HG02884 (cell line): ENCODE measurements around the gene IGSF10.

Source experiments
- ATAC-seq: cut with Tn5 transposase; IDR thresholded peaks from one replicate; pipeline ENCODE4 v1.9.1; 2021; ENCODE audit warnings: mild to moderate bottlenecking, moderate library complexity; ENCODE audit not compliant: unreplicated experiment

Gene IGSF10

DNA sequence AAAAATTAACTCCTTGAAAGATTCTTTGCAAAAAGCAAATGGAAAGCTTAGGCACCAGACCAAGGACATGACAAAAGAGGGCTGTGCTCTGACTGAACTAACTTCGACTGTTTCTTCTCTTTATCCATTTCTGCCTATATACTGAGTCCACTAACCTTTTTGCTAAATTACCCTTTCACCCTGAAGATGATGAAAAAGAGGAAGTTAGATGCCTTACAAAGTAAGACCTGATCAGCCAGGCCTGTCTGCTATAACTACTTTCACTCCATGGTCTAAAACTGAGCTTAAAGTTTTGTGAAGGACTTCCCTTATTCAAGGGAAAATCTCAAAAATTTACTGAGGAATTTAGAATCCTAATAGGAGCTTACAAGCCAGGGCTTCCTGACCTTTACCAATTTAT is 6.2 kb upstream of the IGSF10 start:
- ATAC-seq: no peak

DNA sequence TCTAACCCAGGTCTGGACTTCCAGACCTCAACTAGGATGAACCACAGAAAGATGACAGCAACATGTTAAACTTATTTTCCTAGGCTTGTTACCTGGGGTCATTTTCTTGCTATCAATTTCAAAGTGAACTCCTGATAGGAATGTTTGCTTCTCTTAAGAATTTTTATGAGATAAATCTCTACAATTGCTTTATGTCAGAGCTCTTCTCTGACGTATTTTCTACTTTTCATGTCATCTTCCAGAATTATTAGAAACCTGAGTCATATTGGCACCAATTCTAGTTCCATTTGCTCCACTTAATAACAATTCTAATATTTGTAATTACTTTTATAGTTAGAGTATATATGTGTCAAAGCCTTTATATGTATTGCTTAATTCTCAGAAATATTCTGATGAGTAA is 2.1 kb upstream of the IGSF10 start:
- ATAC-seq: no peak

DNA sequence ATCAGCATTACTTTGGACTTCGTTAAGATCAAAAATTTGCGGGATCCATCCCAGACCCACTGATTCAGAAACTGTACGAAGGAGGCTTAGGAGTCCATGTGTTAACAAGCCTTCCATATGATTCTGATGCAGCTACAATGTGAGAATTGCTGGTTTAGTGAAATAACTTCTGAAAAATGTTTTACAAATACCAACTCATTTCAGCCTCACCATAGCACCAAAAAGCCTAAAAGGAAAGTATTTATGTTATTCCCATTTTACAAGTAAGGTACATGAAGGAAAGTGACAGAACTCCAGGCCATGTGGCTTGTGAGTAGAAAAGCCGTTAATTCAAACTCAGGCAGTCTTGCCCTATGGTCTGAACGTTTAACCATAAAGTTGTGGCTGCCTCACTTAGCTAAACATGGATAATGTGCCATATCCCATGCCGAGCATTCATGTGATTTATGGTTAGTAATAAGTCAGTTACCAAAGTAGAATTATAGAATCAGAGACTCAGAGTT is 1.5 kb upstream of the IGSF10 start:
- ATAC-seq: no peak

DNA sequence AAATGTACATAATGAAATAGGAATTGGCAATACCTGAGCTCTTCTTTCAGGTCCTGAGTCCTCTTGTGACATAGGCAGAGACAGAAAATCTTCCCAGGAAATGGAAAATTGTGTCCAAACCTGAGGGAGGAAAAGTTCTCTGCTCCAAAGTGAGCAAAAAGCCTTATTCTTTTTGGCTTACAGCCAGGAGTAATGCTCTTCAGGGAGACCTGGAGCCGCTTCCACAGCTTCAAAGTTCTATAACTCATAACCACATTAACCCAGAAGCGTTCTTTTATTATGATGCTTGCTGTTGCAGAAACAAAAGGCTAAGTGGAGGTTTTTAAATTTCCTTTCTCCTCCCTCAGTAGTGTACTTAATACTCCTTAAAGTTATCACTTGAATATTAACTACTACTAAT is 633 bp downstream of the IGSF10 start:
- ATAC-seq: no peak

DNA sequence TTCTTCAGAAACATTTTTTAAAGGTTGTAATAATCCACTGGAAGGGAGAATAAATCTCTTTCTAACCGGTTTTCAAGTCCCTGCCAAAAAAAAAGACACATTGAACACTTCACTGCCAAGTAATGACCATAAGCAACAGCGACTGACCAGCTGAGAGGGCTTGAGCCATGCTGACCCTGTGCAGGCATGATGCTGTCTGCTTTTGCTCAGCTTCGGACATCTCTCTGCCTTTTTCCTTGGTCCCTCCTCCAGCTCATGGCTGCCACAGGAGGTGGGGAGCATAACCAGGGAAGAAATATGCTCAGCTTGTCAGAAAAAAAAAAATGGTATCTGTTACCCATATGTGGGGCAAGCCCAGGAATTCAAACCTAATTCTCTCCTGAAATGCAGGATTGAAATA is 1.5 kb downstream of the IGSF10 start:
- ATAC-seq: no peak

DNA sequence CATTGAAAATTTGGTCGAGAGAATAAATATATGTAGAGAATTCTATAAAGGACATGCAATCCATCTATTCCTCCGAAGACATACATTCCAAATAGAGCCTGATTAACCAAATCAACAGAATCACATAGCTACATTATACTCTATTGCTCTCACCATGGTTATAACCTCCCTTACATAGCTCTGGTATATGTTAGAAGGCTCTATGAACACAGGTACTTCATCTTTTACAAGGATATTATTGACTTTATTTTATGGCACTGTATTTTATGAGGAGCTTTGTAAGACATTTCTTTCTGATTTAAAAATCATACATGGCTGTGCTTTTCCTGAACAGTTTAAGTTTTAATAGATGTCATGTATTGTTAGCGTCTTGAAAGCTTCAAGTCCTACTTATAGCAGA is 4.8 kb downstream of the IGSF10 start:
- ATAC-seq: no peak

DNA sequence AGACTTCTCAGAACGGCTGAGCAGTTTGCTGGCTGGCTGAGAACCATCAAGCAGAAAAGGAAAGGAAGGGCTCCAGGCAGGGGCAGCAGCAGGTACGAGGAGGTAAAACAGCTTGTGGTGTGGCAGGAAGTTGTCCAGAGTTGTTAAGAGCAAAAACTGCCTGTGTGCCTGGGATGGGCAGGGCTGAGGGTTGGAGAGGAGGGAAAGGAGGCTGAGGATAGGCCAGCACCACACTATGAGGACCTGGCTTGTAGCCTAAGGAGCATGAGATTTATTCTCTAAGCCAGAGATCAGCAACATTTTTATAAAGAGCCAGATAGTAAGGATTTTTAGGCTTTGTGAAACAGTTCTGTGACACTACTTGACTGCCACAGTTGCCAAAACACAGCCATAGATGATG is 8.0 kb downstream of the IGSF10 start:
- no peak for ATAC-seq

DNA sequence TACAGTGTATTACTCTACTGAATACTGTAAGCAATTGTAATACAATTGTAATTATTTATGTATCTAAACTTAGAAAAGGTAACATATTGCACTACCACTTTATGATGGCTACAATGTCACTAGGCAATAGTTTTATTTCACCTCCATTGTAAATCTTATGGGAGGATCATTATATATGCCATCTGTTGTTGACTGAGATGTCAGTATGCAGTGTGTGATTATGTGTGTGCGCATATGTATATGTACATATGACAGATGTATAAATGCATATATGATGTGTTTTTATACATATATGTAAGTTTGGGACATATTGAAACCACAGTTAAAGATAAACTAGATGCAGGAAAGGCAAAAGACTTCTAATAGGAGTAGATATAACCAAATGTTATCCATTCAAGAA is 8.5 kb downstream of the IGSF10 start:
- ATAC-seq: no peak

DNA sequence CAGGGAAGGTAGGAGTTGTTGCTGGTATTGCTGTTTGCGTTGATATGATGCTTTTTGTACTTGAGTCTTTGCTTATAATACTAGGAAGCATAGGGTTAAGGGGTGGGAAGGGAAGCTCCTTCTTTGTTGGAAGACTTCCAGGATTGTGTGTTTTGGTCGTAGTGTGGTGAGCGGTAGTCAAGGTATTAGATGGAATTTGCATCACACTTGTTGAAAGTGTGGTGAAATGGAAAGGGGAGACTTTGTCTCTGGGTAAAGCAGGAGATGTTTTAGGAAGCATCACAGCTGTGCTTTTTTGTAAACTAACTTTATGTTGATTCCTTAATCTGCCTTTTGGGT is 14.9 kb downstream of the IGSF10 start:
- no peak for ATAC-seq

DNA sequence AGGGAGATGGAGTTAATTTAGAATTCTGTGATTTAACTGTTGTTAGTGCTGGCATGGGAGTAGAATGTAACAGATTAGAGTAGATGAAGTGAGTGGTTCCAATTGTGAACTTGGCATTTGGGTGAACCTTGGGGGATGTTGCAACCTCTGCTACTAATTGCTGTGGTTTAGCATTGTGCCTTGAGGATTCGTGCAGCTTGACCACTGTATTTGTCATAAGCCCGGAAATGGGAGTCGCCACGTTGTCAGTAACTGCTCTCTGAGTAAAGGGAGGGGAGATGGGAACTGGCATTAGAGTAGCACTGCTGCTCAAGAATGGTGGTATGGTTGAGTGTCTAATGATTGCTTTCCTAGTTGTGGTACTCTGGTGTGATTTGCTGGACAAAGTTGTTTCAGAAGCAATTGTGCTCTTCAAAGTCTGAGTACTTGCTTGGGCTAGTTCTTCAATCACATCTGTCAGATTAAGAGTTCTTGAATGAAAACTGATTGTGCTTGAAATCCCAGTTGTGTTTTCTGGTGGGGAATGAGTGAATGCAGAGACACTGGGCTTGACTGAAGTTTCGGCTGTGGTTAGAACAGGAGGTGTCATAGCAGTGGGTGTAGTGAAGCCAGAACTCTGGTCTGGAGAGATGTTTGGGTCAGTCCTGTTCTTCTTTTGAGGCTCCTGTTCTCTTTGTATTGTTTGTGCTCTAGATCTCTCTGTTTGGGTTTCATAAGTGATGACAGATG is 15.4 kb downstream of the IGSF10 start:
- ATAC-seq: no peak

DNA sequence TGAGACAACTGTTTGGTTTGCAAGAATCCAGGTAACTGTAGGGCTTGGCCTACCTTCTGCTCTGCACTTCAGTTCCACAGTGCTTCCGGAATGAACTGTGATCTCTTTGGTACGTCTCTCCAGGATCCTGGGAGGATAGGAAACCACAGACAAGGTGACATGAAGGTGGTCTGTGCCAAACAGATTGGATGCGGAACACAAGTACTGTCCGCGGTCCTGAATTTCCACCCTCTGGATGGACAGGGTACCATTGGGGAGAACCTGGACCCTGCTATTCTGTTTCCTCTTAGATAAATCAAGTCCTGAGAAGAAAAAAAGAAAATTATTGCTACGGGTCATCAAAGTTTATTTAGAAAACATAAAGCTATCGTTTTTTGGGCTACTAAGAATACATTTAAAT is 17.3 kb downstream of the IGSF10 start:
- no peak for ATAC-seq

DNA sequence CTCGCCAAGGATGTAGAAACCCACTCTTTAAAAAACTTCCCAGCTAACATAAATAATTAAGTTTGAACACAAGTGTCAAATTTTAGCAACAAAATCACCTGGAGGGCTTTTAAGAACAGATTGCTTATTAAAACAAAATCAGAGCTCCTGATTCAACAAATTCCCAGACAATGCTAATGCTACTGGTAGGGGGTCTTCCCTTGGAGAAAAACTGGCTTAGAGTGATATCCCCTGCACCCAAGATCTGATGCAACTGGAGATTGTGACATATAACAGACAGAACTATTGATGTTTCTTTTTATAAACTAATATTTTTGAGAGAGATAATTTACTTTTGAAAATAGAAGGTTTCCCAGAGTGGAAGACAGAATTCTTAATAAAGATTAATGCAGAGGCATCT is 19.9 kb downstream of the IGSF10 start:
- ATAC-seq: no peak

DNA sequence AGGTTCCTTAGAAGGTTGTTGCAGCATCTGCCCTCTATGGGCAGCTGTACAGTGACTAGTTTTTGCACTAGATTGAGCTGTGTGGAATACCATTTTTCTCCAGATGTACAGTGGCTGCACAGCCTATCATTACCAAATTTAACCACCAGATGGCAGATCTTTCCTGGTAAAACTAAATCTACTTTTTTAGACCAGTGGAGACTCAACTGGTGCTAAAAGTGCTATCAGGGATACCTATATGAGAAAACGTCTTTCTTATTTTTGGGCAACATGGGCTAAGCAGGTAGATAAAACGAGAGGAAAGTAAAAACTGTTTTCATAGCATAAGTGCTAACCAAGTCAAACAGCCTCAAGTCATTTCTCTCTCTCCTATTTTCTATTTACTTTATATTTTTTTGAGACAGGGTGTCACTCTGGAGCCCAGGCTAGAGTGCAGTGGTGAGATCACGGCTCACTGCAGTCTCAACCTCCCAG is 21.2 kb downstream of the IGSF10 start:
- ATAC-seq: peak; percentile 69

DNA sequence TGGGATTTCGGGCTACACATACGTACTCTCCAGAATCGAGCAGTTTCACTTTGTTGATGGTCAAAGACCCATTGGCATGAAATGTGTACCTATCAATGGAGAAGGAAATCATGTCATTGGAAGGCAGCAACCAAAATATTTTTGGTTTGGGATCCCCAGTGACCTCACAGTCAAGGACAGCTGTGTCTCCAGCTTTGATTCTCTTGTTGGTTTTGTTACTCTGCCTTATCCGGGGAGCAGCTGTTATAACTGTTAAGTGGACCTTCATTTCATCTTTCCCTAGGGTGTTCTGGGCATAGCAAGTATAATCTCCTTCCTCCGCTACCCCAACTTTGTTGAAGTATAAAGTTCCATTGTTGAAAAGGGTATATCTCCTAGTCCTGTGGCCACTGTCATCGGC is 23.0 kb downstream of the IGSF10 start:
- no peak for ATAC-seq

DNA sequence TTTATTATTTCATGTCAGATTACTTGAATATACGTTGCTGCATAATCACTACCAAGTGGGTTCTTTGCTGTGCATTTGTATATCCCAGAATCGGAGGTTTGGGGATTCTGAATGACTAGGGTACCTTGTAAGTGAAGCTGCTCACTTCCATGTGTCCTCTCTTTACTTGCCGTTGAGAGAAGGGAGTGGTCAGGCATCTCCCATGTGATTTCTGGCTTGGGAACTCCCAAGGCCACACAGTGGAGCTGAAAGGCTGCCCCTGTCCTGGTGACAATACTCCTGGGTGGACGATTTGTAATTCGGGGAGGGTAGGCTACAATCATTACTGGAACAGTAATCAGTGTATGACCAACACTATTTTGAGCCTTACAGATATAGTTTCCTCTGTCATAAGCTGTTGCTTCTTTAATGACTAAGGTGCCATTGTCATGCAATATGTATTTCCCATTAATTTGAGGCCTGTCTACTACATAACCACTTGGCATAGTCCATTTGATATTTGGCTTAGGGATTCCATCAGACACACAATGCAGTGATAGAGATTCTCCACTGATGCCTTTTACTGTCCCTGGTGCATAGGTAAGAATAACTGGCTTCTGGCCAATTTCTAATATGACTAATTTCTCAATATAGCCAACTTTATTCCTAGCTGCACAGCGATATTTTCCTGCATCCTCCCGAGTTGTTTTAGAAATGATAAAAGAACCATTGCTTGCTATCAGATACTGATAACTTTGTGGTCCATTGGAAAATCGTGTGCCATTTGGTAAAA is 24.0 kb downstream of the IGSF10 start:
- ATAC-seq: no peak

DNA sequence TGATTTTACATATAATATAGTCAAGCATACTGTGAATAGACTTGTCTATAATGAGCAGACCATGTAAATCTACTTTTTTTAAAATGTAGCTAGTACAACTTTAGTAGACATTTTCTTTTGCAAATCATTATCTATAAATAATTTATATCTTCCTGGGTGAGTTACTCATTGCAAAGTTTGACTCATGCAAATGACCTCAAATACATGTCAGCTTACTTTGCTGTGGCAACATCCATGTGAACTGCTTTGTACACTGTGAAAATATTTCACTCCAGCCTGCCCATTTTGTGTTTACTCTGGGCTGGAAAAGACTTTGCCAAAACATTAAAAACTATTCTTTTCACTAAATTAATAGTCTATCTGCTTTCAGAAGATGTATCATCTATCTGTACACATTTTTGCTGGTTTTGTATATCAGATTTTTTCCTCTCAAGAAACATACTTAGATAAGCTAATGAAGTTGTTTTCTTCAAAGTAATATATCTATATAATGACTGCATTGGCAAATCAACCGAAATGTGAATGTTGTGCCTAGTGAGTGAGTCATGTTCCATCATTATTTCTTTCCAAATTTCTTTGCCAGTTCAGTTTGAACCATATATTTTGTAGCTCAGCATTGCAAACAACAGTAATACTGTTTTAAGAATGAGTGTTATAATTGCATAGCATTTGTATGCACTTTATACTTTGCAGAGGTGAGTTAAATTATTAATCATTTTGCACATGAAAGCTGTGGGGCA is 26.5 kb downstream of the IGSF10 start:
- no peak for ATAC-seq

DNA sequence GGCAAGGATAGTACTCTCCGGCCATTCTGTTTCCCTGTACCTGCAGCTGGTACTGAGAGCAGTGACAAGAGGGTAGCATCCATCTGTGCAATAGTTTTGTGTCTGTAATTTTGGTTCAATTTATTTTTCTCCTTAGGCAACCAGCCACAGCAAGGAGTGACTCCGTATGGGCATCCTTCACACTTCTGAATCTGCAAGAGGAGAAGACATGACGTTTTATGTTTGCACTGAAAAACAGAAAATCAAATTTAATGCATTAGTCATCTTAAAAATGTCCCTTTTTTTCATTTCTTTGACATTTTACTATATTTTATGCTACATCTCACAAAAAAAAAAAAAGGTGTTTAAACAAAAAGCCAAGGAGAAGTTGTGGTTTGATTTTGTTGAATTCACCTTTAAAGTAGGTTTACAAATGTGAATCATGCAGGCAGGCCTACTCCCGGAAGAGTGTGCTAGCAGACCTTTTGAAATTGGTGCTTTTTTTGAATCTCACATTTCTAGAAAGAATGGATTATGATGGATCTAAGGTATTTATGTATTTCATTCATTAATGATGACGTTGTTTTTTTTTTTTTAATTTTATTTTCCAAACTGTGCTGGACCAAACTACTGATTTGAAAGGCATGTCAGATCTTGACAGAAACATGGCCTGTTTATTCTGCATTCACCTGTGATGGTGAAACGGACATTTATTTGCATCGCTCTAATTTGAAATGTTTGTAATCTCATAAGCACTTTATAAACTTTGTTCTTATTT is 28.1 kb downstream of the IGSF10 start:
- no peak for ATAC-seq

DNA sequence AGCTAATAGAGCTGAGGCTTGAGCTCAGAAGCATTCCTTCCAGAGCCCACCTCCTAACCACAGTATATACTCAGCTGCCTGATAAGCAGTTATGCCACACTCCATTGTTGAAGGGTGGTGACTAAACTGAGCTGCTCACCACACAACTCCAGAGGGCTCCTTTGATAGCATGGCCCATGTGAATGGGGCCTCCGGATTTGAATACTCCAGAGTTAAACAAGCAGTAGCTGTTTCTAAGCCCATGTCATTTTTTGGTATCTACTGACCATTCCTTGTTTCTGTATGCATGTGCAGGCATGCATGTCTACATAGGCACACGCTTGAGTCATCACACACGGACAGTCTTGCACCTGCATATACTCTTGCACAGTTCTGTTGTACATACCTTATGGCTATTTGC is 28.9 kb downstream of the IGSF10 start:
- peak; percentile 34 for ATAC-seq

DNA sequence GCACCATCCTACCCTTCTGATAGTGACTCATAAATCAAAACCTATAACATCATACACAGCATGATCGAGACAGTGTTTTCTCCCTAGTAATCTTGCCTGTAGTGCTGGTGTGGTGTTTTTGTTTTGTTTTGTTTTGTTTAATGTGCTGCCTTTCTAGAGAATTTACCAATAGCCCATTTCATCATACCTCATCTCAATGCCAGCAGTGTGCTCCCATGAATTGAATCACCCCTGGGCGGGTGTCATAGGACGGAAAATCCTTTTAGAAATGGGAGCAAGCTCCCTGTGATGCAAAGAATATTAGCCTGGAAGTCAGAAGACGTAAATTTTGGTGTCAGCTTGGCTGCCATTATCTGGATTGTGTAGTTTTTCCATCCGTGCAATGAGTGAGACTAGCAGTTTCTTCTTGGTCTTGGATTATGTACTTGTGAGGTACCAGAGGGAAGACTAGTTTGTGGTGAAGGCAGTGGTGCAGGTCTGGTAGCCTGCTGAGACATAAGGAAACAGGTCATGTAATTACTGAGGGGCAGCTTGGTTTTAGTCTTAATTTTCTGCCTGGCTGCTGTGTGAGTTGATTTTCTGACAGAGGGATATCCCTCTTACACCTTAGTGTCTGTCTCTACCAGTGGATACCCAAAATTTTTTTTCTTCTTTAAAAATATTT is 29.9 kb downstream of the IGSF10 start:
- peak; percentile 47 for ATAC-seq

DNA sequence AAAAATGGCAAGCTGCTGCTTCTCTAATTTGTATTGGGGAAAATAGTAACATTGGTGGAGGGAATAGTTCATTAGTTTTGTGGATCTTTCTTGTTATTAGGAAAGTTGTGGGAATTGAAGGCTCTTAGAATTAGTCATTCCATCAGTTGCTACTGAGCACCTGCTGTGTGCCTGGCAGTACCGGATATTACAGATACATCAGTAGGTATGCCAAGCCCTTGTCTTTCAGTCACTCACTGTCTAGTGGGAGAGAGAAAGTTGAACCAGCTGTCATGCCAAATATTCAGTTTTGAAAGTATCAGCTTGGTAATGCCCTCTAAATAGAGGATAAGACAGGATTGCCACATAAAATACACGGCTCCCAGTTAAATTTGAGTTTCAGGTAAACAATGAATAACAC is 32.5 kb downstream of the IGSF10 start:
- ATAC-seq: no peak

DNA sequence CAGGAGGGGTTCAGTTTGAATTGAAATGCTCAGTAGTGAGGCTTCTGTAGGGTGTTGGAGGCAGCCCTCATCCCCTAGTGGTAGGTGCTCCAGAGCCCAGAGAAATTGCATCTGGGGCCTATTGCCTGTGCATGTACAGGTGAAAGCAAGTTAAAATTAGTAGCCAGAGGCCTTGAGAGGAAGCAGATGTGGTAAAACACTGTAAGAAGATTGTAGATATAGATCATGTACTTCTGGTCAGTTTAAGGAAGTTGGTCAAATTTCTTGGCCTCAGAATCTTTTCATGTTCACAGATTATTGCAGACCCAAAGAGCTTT is 34.6 kb downstream of the IGSF10 start:
- ATAC-seq: peak; percentile 55
